Stimulated activated CD4-positive, alpha-beta T cell treated with anti-CD3 and anti-CD28 coated beads, TNF-alpha, amount 100 ng/mL, for 4 hours (primary cell): Measurements from ENCODE around the gene CCDC27.

ENCODE experiments used
- DNase-seq, 3 experiments: peaks; one replicate each; pipeline ENCODE4 v3.0.0-alpha.2; 2020; ENCODE audit warnings: low read depth in 3 of 3

Gene CCDC27

GRCh38 chr1:3776231-3776961 lies 24.1 kb downstream of the CCDC27 start:
- no peak for DNase-seq

GRCh38 chr1:3777078-3777547 lies 24.9 kb downstream of the CCDC27 start:
- DNase-seq, result no peak

DNA sequence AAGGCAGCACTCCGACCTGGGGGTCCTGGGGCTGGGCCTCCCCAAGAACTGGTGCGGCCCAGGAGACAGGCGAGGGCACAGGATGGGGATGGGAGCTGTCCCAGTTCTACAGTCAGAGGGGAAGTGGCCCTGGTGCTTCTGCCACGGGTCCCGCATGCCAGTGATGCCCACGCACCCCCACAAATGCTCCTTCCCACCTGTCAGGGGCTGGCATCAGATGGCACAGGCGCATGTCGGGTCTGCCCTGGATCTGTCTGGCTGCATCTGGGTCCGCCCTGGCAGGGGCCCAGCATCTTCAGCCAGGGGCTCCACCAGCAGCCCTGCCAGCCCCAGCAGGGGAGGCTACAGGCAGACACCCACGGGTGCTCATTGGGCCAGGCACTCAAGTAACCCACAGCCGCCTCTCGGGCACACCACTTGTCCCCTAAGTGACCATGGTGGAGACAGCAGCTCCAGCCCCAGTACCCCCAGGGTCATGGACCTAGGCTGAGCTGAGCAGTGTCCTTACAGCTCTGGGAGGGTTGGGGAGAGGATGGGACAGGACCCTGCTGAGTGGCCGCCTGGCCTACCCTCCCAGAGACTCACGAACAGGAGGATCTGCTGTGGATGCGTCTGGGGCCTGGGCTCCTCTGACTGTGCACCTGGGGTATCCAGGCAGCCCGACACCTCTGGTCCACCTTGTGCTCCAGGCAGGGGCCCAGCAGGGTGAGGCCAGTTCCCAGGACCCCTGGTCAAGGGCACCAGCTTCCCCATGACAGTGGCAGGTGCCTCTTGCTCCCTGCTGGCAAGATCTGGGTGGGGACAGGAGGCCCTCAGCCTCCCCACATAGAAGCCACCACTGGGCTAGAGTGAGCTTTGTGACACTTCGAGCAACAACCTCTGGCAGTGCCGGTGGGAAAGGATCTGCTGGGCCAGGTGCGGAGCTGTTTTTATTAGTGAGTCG lies 25.7 kb downstream of the CCDC27 start:
- no peak for DNase-seq

GRCh38 chr1:3778590-3779264 lies 26.5 kb downstream of the CCDC27 start:
- no peak for DNase-seq

GRCh38 chr1:3779265-3779911 lies 27.1 kb downstream of the CCDC27 start:
- DNase-seq, result no peak

GRCh38 chr1:3779912-3780416 lies 27.7 kb downstream of the CCDC27 start:
- DNase-seq, result no peak

DNA sequence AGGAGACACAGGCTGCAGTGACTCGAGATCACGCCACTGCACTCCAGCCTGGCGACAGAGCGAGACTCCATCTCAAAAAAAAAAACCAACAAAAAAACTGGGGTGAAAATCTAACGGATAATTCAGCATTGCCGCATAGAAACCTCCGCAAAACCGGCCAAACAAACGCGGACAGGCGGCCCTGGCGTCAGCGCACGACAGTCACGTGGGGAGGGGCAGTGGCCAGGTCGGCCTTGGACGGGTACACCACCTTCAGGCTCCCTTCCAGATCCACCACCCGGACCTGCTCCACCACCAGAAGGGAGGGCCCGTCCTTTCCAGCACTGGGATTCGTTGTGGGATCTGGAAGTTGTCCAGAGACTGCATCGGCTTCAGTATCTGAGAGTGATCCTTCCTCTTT lies 28.7 kb downstream of the CCDC27 start:
- no peak for DNase-seq

DNA sequence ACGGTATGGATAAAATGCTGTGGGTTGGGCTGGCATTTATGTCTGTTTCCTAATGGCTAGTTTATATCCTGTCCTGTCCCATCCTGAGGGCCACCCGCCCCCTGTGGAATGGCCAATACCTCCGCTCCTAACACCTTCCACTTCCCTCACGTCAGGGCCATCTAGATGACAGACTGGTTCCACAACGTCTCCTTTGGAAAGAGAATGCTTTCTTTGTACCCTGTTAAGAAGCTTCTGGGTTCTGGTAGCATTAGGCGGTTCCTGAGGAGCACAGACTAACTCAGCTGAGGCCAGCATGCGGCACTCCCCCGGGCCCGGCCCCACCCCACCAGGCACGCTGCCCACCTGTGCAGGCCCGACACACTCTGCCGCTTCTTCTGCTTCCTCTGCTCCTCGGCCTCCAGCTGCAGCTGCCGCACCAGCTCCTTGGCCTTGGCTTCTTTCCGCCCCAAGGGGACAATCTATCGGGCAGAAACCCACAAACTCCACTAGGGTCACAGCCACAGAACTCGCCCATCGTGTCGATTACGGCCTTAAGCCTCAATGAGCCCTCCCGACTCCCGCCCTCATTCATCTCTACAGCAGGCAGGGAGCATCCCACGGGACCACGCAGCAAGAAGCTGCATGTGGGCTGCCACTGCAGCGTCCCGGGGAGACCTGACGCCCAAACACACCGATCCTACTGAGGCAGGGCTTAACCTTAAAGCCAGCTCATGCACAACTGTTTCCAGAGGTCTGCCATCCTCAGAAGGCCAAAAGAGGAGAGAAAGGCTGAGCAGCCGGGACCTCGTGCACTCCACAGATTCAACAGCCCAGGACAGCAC lies 31.6 kb downstream of the CCDC27 start:
- DNase-seq, result no peak

DNA sequence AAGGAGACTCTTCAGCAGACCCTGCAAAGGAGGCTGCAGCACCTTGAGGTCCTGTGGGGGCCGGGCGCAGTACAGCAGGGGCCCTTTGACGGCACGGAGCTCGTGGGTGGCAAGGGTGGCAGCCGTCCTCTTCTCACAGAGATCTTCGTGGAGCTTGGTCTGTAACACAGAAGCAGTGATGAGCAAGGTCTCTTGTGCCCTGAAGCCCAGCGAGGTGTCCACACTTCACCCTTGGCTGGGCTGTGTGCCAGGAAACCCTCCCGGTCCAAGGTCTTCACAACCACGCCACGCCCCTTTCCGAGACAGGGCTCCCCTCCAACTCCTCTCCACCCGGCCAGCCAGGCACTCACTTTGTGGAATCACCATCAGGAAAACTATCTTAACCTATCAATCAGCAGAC lies 32.8 kb downstream of the CCDC27 start:
- DNase-seq, result no peak

DNA sequence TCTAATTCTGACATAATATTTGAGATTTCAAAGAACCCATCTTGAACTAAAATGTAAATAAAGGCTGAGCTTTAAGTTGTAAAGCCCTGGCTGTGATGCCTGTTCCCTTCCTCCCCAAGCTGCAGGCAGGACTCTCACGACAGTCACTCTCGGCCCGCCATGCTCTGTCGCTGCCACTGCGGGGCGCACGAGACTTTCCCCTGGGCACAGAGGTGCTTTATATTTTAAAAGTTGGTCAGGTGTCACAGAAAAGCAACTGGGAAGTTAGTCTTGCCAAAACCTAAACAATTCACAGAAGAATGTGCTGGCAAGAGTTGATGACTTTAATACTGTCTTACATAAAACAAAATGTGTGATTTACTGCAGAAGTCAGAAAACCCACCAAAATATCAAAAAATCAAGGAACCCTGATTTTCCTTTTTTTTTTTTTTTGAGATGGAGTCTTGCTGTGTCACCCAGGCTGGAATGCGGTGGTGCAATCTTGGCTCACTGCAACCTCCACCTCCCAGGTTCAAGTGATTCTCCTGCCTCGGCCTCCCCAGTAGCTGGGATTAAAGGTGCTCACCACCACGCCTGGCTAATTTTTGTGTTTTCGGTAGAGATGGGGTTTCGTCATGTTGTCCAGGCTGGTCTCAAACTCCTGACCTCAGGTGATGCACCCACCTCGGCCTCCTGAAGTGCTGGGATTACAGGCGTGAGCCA lies 33.4 kb downstream of the CCDC27 start:
- no peak for DNase-seq

DNA sequence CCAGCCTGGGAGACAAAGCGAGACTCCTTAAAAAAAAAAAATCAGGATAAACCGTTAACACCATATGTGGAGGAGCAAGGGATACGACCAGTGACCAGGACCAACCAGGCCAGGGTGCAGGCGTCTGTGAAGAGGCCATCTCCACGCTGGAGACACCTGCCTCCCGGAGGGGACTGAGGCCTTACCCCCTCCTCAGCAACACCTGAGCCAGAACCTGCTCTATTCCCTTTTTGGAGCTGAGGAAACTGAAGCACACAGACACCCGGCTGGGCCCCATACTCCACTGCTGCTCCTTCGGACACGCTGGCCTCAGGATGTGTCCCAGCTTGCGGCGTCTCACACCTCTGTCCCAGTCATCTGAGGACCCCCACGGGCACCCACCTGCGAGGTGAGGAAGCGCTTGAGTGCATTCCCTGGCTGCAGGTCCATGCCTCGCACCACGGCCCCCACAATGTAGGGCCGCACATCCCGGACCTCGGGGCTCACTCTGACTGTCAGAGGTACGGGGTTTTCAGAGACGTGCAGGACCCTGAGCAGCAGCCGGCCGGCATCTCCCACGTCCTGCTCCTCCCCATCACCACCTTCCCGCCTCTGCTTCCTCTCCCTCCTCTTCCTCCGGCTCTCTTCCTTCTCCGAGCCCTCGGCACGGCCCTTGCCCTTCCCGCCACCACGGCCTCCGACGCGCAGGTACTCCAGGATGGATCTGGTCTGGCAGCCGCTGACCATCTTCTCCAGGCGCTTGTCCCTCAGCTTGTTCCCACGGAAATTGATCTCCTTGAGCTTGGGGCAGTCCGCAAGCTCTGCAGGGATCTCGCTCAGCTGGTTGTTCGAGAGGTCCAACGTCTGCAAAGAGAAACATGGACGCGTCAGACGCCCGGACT lies 34.5 kb downstream of the CCDC27 start:
- DNase-seq, result no peak

- DNase-seq, result no peak
Measured at GRCh38 chr1:3787349-3787715, 35.1 kb downstream of the CCDC27 start.

DNA sequence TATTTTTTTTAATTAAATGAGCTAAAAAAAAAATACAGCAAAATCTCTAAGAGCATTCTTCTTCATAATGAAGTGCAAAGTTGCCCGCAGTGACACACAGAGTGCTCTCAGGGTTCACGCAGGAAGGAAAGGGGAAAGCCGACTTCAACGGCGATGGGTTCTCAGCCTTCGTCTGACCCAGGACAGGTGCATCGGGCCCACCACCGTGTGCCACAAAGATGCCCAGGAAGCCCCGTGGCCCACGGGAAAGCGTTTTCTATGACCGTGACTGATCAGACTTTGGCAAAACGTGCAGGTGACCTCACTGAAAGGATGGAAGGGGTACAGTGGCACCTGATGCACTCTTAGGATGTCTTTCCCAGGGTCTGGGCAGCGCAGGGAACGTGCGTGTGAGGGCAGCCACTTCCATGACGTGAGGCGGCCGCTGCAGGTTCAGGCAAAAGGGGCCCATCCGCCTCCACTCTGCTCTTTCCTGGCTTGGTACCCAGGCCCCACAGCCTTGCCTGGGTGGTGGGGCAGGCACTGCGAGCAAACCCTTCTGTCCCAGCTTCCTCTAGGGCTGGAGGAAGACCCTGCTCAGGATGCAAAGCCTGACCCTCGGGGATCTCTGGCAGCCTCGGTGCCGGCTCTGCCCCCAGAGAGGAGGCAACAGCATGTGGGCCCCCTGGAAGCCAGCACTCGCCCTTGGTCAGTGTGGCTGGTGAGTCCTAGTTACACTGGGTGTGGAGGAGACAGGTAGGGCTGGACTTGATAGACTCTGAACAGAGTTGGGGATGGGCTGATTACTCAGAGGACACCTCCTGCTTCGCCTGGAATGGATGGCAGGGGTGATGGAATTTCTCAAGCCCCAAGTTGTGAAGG lies 35.7 kb downstream of the CCDC27 start:
- no peak for DNase-seq

DNA sequence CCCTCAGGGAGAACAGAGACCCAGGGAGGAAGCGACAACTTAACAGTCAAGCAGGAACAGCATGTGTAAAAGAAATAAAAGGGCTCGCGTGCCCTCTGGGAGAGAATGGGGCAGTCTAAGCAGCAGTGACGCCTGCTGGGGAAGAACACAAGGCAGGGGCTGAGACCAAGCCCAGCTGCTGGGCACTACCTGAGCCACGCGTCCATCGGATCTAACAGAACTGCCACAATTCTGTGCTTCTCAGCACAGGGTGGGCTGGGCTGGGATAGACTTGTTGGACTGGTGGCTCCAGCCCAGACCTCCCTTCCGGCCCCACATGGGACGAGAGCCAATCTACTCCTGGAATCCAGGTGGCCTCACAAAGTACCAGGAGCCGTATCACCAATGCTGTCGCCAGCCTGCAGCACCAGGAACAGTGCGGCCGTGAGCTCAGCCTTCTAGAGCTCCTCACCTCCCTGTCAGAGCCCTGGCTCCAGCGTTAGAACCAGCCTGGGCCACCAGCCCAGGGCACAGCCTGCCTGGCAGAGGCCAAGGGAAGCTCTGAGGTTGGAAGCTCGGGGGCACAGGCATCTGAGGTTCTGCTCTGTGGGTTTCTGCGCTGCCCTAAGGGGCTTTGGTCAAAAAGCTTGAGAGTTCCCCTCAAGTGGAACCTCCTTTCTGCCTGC lies 36.6 kb downstream of the CCDC27 start:
- no peak for DNase-seq

- no peak for DNase-seq
Measured at GRCh38 chr1:3789421-3790300, 37.4 kb downstream of the CCDC27 start.

- no peak for DNase-seq
Measured at GRCh38 chr1:3790500-3790923, 38.3 kb downstream of the CCDC27 start.

DNA sequence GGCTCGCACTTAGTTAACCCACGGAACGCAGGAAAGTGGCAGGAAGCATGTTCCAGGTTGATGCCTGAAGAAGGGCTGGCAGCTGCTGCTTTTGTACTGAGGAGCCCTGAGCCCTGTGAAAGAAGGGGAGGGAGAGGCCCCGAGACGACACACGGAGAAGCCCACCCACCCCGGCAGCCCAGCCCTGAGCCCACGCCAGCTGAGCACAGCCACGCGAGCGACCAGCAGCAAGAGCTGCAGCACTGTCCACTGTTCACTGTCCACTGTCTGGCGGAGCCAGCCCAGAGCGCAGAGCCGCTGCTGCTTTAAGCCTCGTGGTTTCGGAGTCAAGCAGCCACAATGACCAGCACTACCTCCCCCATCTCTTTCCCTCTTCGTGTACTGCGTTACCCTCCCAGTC lies 38.7 kb downstream of the CCDC27 start:
- DNase-seq, result no peak
